Effector memory CD4-positive, alpha-beta T cell (primary cell): ENCODE measurements around the gene CHRND.

Experiments used
- DNase-seq, 3 donors: peaks; one replicate each; pipeline ENCODE4 v3.0.0-alpha.2; 2020
- H3K27ac ChIP-seq: 2 replicates; pipeline ENCODE4 v1.7.0; 2013; ENCODE audit warnings: mild to moderate bottlenecking, low read length, moderate library complexity; ENCODE audit not compliant: insufficient read depth, poor library complexity, severe bottlenecking
- H3K27me3 ChIP-seq: replicated peaks from 2 replicates; pipeline ENCODE4 v1.7.0; 2013; ENCODE audit warnings: mild to moderate bottlenecking, low read length; ENCODE audit not compliant: insufficient read depth, control insufficient read depth, poor library complexity, severe bottlenecking
- H3K36me3 ChIP-seq: 2 replicates; pipeline ENCODE4 v1.7.0; 2013; ENCODE audit warnings: mild to moderate bottlenecking, low read length, moderate library complexity; ENCODE audit not compliant: control insufficient read depth, insufficient read depth
- H3K4me1 ChIP-seq: 2 replicates; pipeline ENCODE4 v1.7.0; 2013; ENCODE audit warnings: low read length, mild to moderate bottlenecking; ENCODE audit not compliant: control insufficient read depth, insufficient read depth, poor library complexity, severe bottlenecking
- H3K4me3 ChIP-seq: 2 replicates; pipeline ENCODE4 v1.7.0; 2013; ENCODE audit warnings: low read length, low read depth, mild to moderate bottlenecking; ENCODE audit not compliant: insufficient read depth, poor library complexity, severe bottlenecking
- H3K9me3 ChIP-seq: 2 replicates; pipeline ENCODE4 v1.7.0; 2013; ENCODE audit warnings: mild to moderate bottlenecking, low read length, moderate library complexity; ENCODE audit not compliant: control insufficient read depth

CHRND gene

DNA sequence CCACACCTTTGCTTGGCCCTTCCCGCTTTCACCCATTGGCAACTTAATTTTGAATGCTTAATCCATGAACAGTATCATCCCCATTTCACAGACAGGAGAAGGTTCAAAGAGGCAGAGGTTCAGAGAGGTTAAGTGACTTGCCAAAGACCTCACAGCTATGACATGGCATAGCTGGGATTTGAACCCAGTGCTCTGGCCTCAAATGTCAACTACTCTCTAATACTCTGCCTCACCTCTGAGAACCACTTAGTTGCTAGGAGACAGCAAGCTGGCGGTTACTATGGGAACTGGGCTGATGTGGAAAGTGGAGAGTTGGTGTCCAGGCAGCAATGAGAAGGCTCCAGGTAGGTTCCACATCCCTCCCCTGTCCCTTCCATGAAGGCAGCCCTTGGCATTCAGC lies 21.5 kb upstream of the CHRND start:
- no peak overlapping the region for H3K4me3 ChIP-seq
- no peak overlapping the region for H3K27ac ChIP-seq
- H3K9me3 ChIP-seq: no peaks in the 10 kb centered on the region
- H3K36me3 ChIP-seq: no peaks in the 10 kb centered on the region
- DNase-seq: no peak
- H3K4me1 ChIP-seq: peaks cover 4% of the 10 kb centered on the region
- peaks cover 15% of the 10 kb centered on the region for H3K27me3 ChIP-seq

DNA sequence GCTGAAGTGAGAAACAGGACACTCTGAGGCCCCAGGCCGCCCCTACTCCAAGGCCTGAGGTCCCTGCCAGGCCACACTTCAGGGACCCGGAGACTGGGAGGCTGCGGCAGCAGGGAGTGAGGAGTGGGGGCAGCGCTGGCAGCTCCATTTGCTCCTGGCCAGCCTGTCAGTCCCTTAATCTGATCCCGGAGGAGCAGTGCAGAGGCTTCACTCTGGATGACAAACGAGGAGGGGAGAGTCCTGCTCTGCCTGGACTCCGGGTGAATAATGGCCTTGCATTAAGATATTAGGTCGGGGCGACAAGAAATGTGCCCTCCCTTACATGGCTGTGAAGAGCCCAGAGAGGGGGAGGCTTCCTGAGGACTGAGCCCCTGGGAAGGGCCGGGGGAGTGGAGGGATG lies 20.1 kb upstream of the CHRND start:
- Histone ChIP-seq H3K27me3 (peaks cover 15% of the 10 kb centered on the region), H3K4me1 (peaks cover 4% of the 10 kb centered on the region), H3K36me3 (no peaks in the 10 kb centered on the region), H3K9me3 (no peaks in the 10 kb centered on the region), H3K27ac (no peak overlapping the region), H3K4me3 (no peak overlapping the region)
- DNase-seq: no peak

DNA sequence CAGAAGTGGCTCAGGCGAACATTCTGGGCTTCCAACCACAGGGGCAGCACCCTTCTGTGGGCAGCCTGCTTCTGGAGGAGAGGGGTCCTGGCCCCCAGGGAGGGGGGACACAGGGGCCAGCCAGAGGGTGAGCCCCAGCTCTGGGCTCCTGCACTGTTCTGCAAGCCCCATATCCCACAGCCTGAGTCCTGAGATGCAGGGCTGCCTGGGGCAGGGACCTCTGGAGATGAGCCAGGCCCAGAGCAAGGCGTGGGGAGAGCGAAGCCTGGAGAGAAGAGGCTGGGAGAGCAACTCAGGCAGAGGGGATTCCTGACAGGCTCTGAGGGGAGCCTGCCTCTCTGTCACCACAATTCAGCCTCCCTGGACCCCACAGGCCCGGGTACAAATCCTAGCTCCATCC lies 19.3 kb upstream of the CHRND start:
- H3K27me3 ChIP-seq: peaks cover 13% of the 10 kb centered on the region
- DNase-seq: no peak

DNA sequence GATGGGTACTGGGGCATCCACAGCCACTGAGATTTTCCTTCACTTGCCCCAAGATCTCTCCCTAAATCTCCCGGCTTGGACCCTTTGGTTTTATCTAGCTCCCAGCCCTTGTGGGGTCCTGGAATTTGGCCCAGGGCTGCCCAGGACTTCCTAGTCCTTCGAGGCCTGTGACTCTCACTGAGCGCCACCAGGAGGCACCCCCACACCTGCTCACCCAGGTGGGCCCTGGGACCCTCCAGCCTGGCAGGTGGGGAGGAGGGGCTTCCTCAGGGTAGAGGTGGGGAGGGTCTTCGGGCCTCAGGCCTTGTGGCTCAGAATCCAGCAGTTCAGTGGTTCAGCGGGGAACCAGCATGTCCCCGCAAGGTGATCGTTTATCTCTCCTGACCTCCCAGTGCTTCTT lies 17.7 kb upstream of the CHRND start:
- no peak for DNase-seq
- no peak overlapping the region for H3K4me3 ChIP-seq
- H3K4me1 ChIP-seq: no peaks in the 10 kb centered on the region
- no peaks in the 10 kb centered on the region for H3K9me3 ChIP-seq
- H3K36me3 ChIP-seq: no peaks in the 10 kb centered on the region
- peaks cover 6% of the 10 kb centered on the region for H3K27me3 ChIP-seq
- no peak overlapping the region for H3K27ac ChIP-seq

More for the DNA sequence above, 19.3 kb upstream of the CHRND start:
- Histone ChIP-seq H3K4me3 (no peak overlapping the region), H3K36me3 (no peaks in the 10 kb centered on the region), H3K4me1 (peaks cover 4% of the 10 kb centered on the region), H3K27ac (no peak overlapping the region), H3K9me3 (no peaks in the 10 kb centered on the region)

DNA sequence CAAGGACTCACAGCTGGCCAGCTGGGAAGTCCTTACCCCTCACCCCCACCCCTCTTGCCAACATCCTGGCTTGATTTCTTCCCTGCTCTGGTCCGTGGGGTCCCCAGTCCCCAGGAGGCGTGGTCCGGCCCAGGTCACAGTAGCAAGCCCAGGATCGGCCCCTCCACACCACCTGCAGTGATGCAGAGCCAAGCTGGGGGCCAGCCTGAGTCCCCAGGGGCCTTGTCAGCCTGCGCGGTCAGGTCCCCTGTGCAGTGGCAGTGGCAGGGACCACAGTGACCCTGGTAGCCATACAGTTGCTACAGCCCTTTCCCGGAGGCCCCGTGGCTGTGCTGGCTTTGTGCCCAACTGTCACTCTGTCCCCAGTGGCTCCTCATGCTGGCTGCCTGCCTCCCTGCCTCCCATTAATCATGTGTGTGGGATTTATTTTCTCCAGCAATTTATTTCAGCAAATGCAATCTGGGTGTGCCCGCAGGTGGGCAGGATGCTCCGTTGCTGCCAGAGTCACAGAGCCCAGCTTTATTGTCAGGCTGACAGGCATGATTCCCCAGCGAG lies 14.5 kb upstream of the CHRND start:
- DNase-seq: no peak
- Histone ChIP-seq H3K27ac (no peak overlapping the region), H3K4me1 (no peaks in the 10 kb centered on the region), H3K27me3 (no peaks in the 10 kb centered on the region), H3K9me3 (no peaks in the 10 kb centered on the region), H3K36me3 (no peaks in the 10 kb centered on the region), H3K4me3 (no peak overlapping the region)

DNA sequence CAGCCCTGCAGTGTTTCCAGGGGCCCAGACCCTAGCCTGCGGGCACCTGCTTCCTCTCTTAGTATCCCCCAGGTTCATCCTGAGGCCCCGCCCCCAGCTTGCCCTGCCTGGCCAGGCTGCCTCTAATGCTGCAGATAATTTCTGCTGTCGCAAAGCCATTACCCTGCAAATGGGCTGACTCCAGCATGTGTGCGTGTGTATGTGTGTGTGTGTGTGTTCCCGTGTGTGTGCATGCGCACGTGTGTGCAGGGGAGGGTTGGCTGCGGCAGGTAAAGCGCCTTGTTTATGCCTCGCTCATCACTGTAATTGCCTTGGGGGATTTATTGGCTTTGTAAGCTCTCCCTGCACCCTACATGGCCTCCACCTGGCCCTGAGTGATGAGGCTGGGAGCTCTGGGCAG lies 13.4 kb upstream of the CHRND start:
- Histone ChIP-seq H3K4me3 (no peak overlapping the region), H3K27ac (no peak overlapping the region), H3K9me3 (no peaks in the 10 kb centered on the region), H3K27me3 (no peaks in the 10 kb centered on the region), H3K4me1 (no peaks in the 10 kb centered on the region), H3K36me3 (no peaks in the 10 kb centered on the region)
- DNase-seq: no peak

DNA sequence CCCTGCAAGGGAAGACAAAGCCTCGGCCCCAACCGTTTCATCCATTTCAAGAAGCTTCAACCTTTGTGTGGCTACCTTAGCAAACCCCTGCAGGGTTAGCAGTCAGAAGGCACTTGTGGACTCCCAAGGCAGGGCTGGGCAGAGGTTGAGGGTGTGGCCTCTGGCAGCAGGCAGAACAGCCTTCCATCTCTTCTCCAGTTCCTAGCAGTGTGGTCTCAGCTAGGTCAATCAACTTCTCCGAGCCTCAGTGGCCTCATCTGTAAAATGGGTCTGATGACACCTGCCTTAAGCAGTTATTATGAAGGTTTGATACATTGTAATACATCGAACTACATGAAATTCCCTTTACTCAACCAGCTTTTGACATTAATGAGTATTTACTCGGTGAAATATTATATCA lies 12.6 kb upstream of the CHRND start:
- H3K4me3 ChIP-seq: no peak overlapping the region
- no peak overlapping the region for H3K27ac ChIP-seq
- H3K4me1 ChIP-seq: no peaks in the 10 kb centered on the region
- no peaks in the 10 kb centered on the region for H3K27me3 ChIP-seq
- no peak for DNase-seq
- H3K9me3 ChIP-seq: no peaks in the 10 kb centered on the region
- H3K36me3 ChIP-seq: no peaks in the 10 kb centered on the region

DNA sequence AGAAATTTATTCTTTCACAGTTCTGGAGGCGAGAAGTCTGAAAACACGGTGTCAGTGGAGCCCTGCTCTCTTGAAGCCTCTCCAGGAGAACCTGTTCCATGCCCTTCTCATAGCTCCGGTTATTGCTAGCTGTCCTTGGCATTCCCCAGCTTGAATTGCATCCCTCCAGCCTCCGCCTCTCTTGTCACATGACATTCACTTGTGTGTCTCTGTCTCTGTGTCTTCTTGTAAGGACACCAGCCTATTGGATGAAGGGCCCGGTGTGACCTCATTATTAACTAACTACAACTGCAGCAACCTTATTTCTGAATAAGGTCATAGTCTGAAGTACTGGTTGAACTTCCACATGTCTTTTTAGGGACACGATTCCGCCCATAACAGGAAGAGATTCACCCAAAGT lies 10.3 kb upstream of the CHRND start:
- DNase-seq: no peak
- Histone ChIP-seq H3K9me3 (no peaks in the 10 kb centered on the region), H3K4me1 (no peaks in the 10 kb centered on the region), H3K4me3 (no peak overlapping the region), H3K27ac (no peak overlapping the region), H3K27me3 (no peaks in the 10 kb centered on the region), H3K36me3 (no peaks in the 10 kb centered on the region)

DNA sequence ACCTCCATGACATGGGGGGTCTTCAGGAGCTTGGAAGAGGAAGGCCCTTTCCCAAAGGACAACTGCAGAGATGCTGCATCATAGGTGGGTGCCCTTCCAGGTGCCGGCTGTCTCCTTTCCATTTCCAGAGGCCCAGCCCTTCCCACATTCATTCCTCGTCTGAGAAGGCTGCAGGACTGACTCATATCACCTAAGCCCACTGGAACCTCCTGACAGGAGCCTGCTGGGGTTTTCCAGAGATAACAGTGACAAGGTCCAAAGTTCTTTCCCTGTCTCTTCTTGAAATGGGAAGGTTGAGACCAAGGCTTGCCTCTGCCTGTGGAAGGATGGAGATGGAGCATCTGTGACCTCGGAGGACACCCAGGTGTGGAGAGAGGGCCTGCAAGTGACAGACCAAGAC lies 9.4 kb upstream of the CHRND start:
- DNase-seq: no peak
- Histone ChIP-seq H3K27ac (no peak overlapping the region), H3K4me3 (no peak overlapping the region), H3K4me1 (peaks cover under 1% of the 10 kb centered on the region), H3K27me3 (peaks cover 4% of the 10 kb centered on the region), H3K9me3 (no peaks in the 10 kb centered on the region), H3K36me3 (no peaks in the 10 kb centered on the region)

DNA sequence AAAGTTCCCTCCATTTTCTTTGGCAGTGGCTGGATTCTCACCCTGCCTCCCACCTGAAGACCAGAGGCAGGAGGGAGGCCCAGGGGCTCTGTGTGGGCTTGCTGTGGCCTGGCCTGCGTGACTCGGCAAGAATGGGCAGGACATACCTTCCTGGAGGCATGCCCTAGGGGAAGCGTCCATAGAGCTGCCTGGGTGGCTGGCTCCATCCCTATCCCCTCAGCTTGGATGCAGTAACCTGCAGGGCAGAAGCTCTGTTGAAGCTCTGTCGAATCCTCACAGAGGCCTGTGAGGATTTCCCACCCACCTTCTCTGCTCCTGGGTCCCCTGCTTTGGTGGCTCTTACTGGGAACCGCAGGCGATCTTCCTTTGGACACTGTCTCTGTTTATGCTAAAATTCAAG lies 7.1 kb upstream of the CHRND start:
- Histone ChIP-seq H3K9me3 (no peaks in the 10 kb centered on the region), H3K36me3 (no peaks in the 10 kb centered on the region), H3K27ac (no peak overlapping the region), H3K4me1 (peaks cover 22% of the 10 kb centered on the region), H3K4me3 (no peak overlapping the region), H3K27me3 (peaks cover 26% of the 10 kb centered on the region)
- no peak for DNase-seq
